22Rv1 (cell line): ENCODE results near the gene MYCBP2.

Source experiments
- ZFX ChIP-seq: fragments of 450-650 bp; IDR thresholded peaks from 2 replicates; pipeline ENCODE4 v1.6.1; 2017; ENCODE audit warnings: antibody characterized with exemption, borderline replicate concordance
- TF ChIP-seq, protein P1 (sequence below): fragments of 450-650 bp; IDR thresholded peaks from 2 replicates; pipeline ENCODE4 v1.5.1; 2017; ENCODE audit warnings: mild to moderate bottlenecking

DNA sequence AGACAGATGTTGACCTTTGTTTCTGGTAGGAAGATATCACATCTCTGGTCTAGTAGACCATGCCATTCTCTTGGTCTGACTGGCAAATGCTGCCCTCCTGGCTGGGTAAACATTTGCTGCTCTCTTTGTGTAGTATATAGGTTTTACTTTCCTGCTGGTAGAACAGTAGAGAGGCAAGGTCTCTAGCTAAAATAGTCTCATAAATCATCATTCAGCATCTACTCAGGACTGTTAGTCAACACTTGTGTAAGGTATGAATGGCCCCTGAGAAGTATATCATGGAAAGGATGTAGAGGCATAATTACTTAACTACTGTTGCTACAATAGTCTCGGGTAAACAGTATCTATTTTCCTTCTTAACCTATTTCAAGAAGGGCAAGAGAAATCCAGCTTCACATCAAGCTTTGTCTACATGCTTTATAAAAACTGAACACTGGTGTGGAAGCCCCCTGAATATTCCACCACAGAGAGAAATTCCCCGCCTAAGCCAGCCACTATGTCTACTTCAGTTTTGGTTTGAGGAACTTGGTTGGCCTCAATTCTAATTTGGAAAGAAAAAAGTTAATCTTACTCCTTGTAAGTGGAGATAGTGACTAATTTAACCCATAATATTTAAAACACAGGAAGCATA, 18.4 kb upstream of the MYCBP2 start:
- TF ChIP-seq, protein P1, sequence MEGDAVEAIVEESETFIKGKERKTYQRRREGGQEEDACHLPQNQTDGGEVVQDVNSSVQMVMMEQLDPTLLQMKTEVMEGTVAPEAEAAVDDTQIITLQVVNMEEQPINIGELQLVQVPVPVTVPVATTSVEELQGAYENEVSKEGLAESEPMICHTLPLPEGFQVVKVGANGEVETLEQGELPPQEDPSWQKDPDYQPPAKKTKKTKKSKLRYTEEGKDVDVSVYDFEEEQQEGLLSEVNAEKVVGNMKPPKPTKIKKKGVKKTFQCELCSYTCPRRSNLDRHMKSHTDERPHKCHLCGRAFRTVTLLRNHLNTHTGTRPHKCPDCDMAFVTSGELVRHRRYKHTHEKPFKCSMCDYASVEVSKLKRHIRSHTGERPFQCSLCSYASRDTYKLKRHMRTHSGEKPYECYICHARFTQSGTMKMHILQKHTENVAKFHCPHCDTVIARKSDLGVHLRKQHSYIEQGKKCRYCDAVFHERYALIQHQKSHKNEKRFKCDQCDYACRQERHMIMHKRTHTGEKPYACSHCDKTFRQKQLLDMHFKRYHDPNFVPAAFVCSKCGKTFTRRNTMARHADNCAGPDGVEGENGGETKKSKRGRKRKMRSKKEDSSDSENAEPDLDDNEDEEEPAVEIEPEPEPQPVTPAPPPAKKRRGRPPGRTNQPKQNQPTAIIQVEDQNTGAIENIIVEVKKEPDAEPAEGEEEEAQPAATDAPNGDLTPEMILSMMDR, result no peak
- TF ChIP-seq ZFX, result no peak
